HepG2 (cell line): ENCODE data around the gene EIF4G3. TPM values are rescaled to one million over a fixed set of nuclear protein-coding genes. Genes with fewer than 3 reads are reported as not detected.

ENCODE experiments used
- CHCHD3 ChIP-seq: sonication (generic); formaldehyde crosslinking; IDR thresholded peaks from 2 replicates; pipeline ENCODE4 v1.8.0; 2022; ENCODE audit warnings: mild to moderate bottlenecking, missing genetic modification reagents, moderate library complexity
- CREB1 ChIP-seq, 2 experiments: fragments of 450-650 bp in 1 of 2; IDR thresholded peaks; 2 replicates each; pipeline ENCODE4 v1.6.1; 2016 to 2017; ENCODE audit warnings: control low read depth in 1 of 2, mild to moderate bottlenecking in 1 of 2, missing compliant biosample characterization in 1 of 2, missing genetic modification characterization in 1 of 2
- HHEX ChIP-seq: IDR thresholded peaks from 2 replicates; pipeline ENCODE4 v1.6.1; 2016; ENCODE audit warnings: control low read depth
- HNF4A ChIP-seq: sonication (generic); formaldehyde crosslinking; IDR thresholded peaks from 2 replicates; pipeline ENCODE4 v1.4.0; 2020; ENCODE audit warnings: missing genetic modification reagents
- MLX ChIP-seq: IDR thresholded peaks from 2 replicates; pipeline ENCODE4 v1.6.1; 2016
- MXD1 ChIP-seq: sonication (generic); formaldehyde crosslinking; IDR thresholded peaks from 2 replicates; pipeline ENCODE4 v1.4.0; 2020; ENCODE audit warnings: mild to moderate bottlenecking, missing genetic modification reagents
- MXI1 ChIP-seq: IDR thresholded peaks from 3 replicates; pipeline ENCODE4 v1.6.1; 2012; ENCODE audit warnings: low read depth, low read length, inconsistent platforms, borderline replicate concordance
- SP2 ChIP-seq: sonication (generic); formaldehyde crosslinking; IDR thresholded peaks from 2 replicates; pipeline ENCODE4 v1.5.1; 2020; ENCODE audit warnings: mild to moderate bottlenecking, missing genetic modification reagents
- TBL1XR1 ChIP-seq: fragments of 150-350 bp; IDR thresholded peaks from 2 replicates; pipeline ENCODE4 v1.6.1; 2014; ENCODE audit warnings: borderline replicate concordance, low read length; ENCODE audit not compliant: partially characterized antibody
- ZBTB25 ChIP-seq: IDR thresholded peaks from 2 replicates; pipeline ENCODE4 v1.6.1; 2018; ENCODE audit warnings: missing genetic modification reagents
- ZBTB44 ChIP-seq: sonication (generic); formaldehyde crosslinking; IDR thresholded peaks from 2 replicates; pipeline ENCODE4 v1.4.0; 2020; ENCODE audit warnings: missing genetic modification reagents
- ZMYM2 ChIP-seq: sonication (generic); formaldehyde crosslinking; IDR thresholded peaks from 2 replicates; pipeline ENCODE4 v1.8.0; 2022; ENCODE audit warnings: mild to moderate bottlenecking, missing genetic modification reagents
- ZNF205 ChIP-seq: IDR thresholded peaks from 2 replicates; pipeline ENCODE4 v1.6.1; 2018; ENCODE audit warnings: missing biosample characterization, missing genetic modification reagents
- ZNF318 ChIP-seq: sonication (generic); formaldehyde crosslinking; IDR thresholded peaks from 2 replicates; pipeline ENCODE4 v1.4.0; 2020; ENCODE audit warnings: mild to moderate bottlenecking, missing genetic modification reagents
- ZNF563 ChIP-seq: sonication (generic); formaldehyde crosslinking; IDR thresholded peaks from 2 replicates; pipeline ENCODE4 v1.8.0; 2022; ENCODE audit warnings: mild to moderate bottlenecking, moderate library complexity, missing genetic modification reagents
- ZNF614 ChIP-seq: IDR thresholded peaks from 2 replicates; pipeline ENCODE4 v1.6.1; 2018; ENCODE audit warnings: missing biosample characterization, missing genetic modification reagents, inconsistent platforms, borderline replicate concordance
- ZNF773 ChIP-seq: sonication (generic); formaldehyde crosslinking; IDR thresholded peaks from 2 replicates; pipeline ENCODE4 v1.4.0; 2020; ENCODE audit warnings: missing genetic modification reagents, borderline replicate concordance
- polyA plus RNA-seq, 8 experiments: library from polyadenylated mRNA; depleted of rRNA in 3 of 8; stranded (reverse) in 7 of 8; unstranded in 1 of 8; fragments of >200 nt; fragmentation: Illumina TruSeq in 4 of 8; extraction: Trizol in 4 of 8; gene quantifications; 2 replicates each; pipeline versions ENCODE4 v1.2.1 to v1.2.3, GENCODE V29; 2011 to 2016; ENCODE audit warnings: low read depth in 4 of 8, missing spikeins in 1 of 8, mixed read lengths in 1 of 8; ENCODE audit not compliant: insufficient read depth in 1 of 8
- total RNA-seq, 5 experiments: library from RNA; depleted of rRNA; stranded (reverse); fragments of >200 nt; fragmentation: Illumina TruSeq; extraction: Trizol; gene quantifications; 2 replicates each; pipeline ENCODE4 v1.2.3, GENCODE V29; 2016; ENCODE audit warnings: low read depth in 1 of 5

The EIF4G3 gene
- total and polyA plus RNA-seq, 2 of the 13 experiments (the other 11 are each of a cell fraction or from before 2014, with no cell fraction given): 22.2 to 27.6 TPM

GRCh38 chr1:21022279-21023040, 154.2 kb downstream of the EIF4G3 start (continued):
- 0 out of 2 replicates have a peak, but pooled peaks have one; percentile 46 for TF ChIP-seq ZBTB25 (CRISPR knock-in tag)
- TF ChIP-seq CHCHD3 (CRISPR knock-in tag): no peak
- no peak for TF ChIP-seq ZBTB44 (CRISPR knock-in tag)
- TF ChIP-seq CREB1 (IDR thresholded peaks at IDR 0.05): peak; percentile 62; the same call in 1 of the 2 replicates
- peak; percentile 87 for TF ChIP-seq CREB1 (CRISPR knock-in tag; IDR thresholded peaks at IDR 0.05)
- no peak for TF ChIP-seq SP2 (CRISPR knock-in tag)
- TF ChIP-seq MXI1: peak; percentile 80; the same call in 1 of the 3 replicates
- TF ChIP-seq ZNF614: peak; percentile 82; the same call in 1 of the 2 replicates
- no peak for TF ChIP-seq ZNF563 (CRISPR knock-in tag)
- no peak for TF ChIP-seq ZMYM2
- TF ChIP-seq HNF4A (CRISPR knock-in tag): peak; percentile 27; the same call in 1 of the 2 replicates
- TF ChIP-seq ZNF318 (CRISPR knock-in tag): no peak
- TF ChIP-seq ZNF205 (CRISPR knock-in tag): no peak
- no peak for TF ChIP-seq ZNF773 (CRISPR knock-in tag)
- no peak for TF ChIP-seq HHEX (CRISPR knock-in tag)
- TF ChIP-seq MXD1 (CRISPR knock-in tag): no peak
- TF ChIP-seq TBL1XR1: peak; percentile 36
- peak; percentile 73 for TF ChIP-seq MLX
